ENCODE measurements around the gene SUSD5.
A peak's percentile ranks its signal among the peaks of the same experiment; 100 is the strongest.
"Not testable (repeated sequence)": the region's sequence is repeated elsewhere in the genome, so short reads cannot be mapped to it uniquely, and the experiment has no call there.

The SUSD5 gene

GRCh38 chr3:33152363-33153360 lies 65.9 kb downstream of the SUSD5 start:
- DNase-seq (ENCODE audit: low spot score), result no peak

GRCh38 chr3:33149342-33149741 lies 69.3 kb downstream of the SUSD5 start:
- no peak for DNase-seq (ENCODE audit: low spot score)

- DNase-seq (ENCODE audit: low spot score), result no peak
Observed at GRCh38 chr3:33146791-33147445, 71.7 kb downstream of the SUSD5 start.

GRCh38 chr3:33145901-33146580 lies 72.6 kb downstream of the SUSD5 start:
- no peak for DNase-seq (ENCODE audit: low spot score)

GRCh38 chr3:33145221-33145900 lies 73.2 kb downstream of the SUSD5 start:
- no peak for DNase-seq (ENCODE audit: low spot score)

- peak; percentile 62 for DNase-seq (ENCODE audit: low spot score)
Observed at GRCh38 chr3:33144433-33144832, 74.2 kb downstream of the SUSD5 start.

GRCh38 chr3:33141006-33141405 lies 77.6 kb downstream of the SUSD5 start:
- no peak for DNase-seq (ENCODE audit: low spot score)

GRCh38 chr3:33139996-33140395 lies 78.6 kb downstream of the SUSD5 start:
- no peak for DNase-seq (ENCODE audit: low spot score)

- DNase-seq (ENCODE audit: low spot score), result not testable (repeated sequence)
Observed at GRCh38 chr3:33139006-33139623, 79.5 kb downstream of the SUSD5 start.

- no peak for DNase-seq (ENCODE audit: low spot score)
Observed at GRCh38 chr3:33137691-33138090, 80.9 kb downstream of the SUSD5 start.

- DNase-seq (ENCODE audit: low spot score), result no peak
Observed at GRCh38 chr3:33134026-33134625, 84.5 kb downstream of the SUSD5 start.

GRCh38 chr3:33132019-33132360 lies 86.6 kb downstream of the SUSD5 start:
- DNase-seq (ENCODE audit: low spot score), result no peak

GRCh38 chr3:33131331-33132018 lies 87.1 kb downstream of the SUSD5 start:
- peak; percentile 60 for DNase-seq (ENCODE audit: low spot score)

- DNase-seq (ENCODE audit: low spot score), result peak; percentile 17
Observed at GRCh38 chr3:33130144-33130543, 88.5 kb downstream of the SUSD5 start.

GRCh38 chr3:33128706-33129105 lies 89.9 kb downstream of the SUSD5 start:
- no peak for DNase-seq (ENCODE audit: low spot score)

GRCh38 chr3:33125840-33126239 lies 92.8 kb downstream of the SUSD5 start:
- no peak for DNase-seq (ENCODE audit: low spot score)

- DNase-seq (ENCODE audit: low spot score), result no peak
Observed at GRCh38 chr3:33124638-33125037, 94.0 kb downstream of the SUSD5 start.

- no peak for DNase-seq (ENCODE audit: low spot score)
Observed at GRCh38 chr3:33122991-33123390, 95.6 kb downstream of the SUSD5 start.

GRCh38 chr3:33119891-33120290 lies 98.7 kb downstream of the SUSD5 start:
- DNase-seq (ENCODE audit: low spot score), result no peak

GRCh38 chr3:33117461-33117860 lies 101.1 kb downstream of the SUSD5 start:
- DNase-seq (ENCODE audit: low spot score), result no peak

All from ecto neural progenitor cell (in vitro differentiated cells).